Neural progenitor cell (in vitro differentiated cells): ENCODE data around the gene SCN1A. TPM values are rescaled to one million over a fixed set of nuclear protein-coding genes. Genes with fewer than 3 reads are reported as not detected.

ENCODE experiments used
- DNase-seq: peaks from one replicate; pipeline ENCODE4 v3.0.0-alpha.2; 2016; ENCODE audit warnings: low spot score
- H2AFZ ChIP-seq: fragments of 200-600 bp; sonication (generic); replicated peaks from 2 replicates; pipeline ENCODE4 v1.6.1; 2016; ENCODE audit warnings: antibody characterized with exemption
- H3F3A ChIP-seq: fragments of 200-600 bp; sonication (generic); 2 replicates; pipeline ENCODE4 v1.6.1; 2016; ENCODE audit warnings: antibody characterized with exemption, low read depth
- H3K27ac ChIP-seq: fragments of 200-600 bp; sonication (generic); 2 replicates; pipeline ENCODE4 v1.5.1; 2016; ENCODE audit warnings: mild to moderate bottlenecking
- H3K27me3 ChIP-seq: fragments of 200-600 bp; sonication (generic); 2 replicates; pipeline ENCODE4 v1.6.1; 2016; ENCODE audit warnings: mild to moderate bottlenecking, moderate library complexity
- H3K36me3 ChIP-seq: fragments of 200-600 bp; sonication (generic); 2 replicates; pipeline ENCODE4 v1.5.1; 2016
- H3K4me1 ChIP-seq: fragments of 200-600 bp; sonication (generic); 2 replicates; pipeline ENCODE4 v1.6.1; 2016; ENCODE audit warnings: mixed run types
- H3K4me2 ChIP-seq: fragments of 200-600 bp; sonication (generic); 2 replicates; pipeline ENCODE4 v1.6.1; 2016
- H3K4me3 ChIP-seq: fragments of 200-600 bp; sonication (generic); 2 replicates; pipeline ENCODE4 v1.5.1; 2016
- H3K79me2 ChIP-seq: fragments of 200-600 bp; sonication (generic); 2 replicates; pipeline ENCODE4 v1.6.1; 2016; ENCODE audit warnings: low read depth
- H3K9ac ChIP-seq: fragments of 200-600 bp; sonication (generic); 2 replicates; pipeline ENCODE4 v1.6.1; 2016
- H3K9me3 ChIP-seq: fragments of 200-600 bp; sonication (generic); 2 replicates; pipeline ENCODE4 v1.5.1; 2016; ENCODE audit warnings: low read depth
- H4K20me1 ChIP-seq: fragments of 200-600 bp; sonication (generic); 2 replicates; pipeline ENCODE4 v1.6.1; 2016; ENCODE audit warnings: low read depth
- H3K27ac Mint-ChIP-seq: 3 replicates; pipeline ENCODE4 v1.8.0; 2021; ENCODE audit warnings: mixed read lengths
- H3K27me3 Mint-ChIP-seq: 2 replicates; pipeline ENCODE4 v1.8.0; 2022; ENCODE audit warnings: low read depth, mild to moderate bottlenecking, inconsistent platforms, moderate library complexity, mixed read lengths; ENCODE audit not compliant: insufficient read depth
- H3K36me3 Mint-ChIP-seq: 3 replicates; pipeline ENCODE4 v1.8.0; 2021; ENCODE audit warnings: mixed read lengths
- H3K4me1 Mint-ChIP-seq: 3 replicates; pipeline ENCODE4 v1.8.0; 2021; ENCODE audit warnings: mixed read lengths
- H3K4me3 Mint-ChIP-seq: 3 replicates; pipeline ENCODE4 v1.8.0; 2021; ENCODE audit warnings: mild to moderate bottlenecking, moderate library complexity, mixed read lengths
- H3K9me3 Mint-ChIP-seq: 3 replicates; pipeline ENCODE4 v1.8.0; 2020; ENCODE audit warnings: mixed read lengths
- EZH2 ChIP-seq: fragments of 200-600 bp; sonication (generic); IDR thresholded peaks from 2 replicates; pipeline ENCODE4 v1.6.1; 2017; ENCODE audit warnings: antibody characterized with exemption, mild to moderate bottlenecking, moderate library complexity
- EZH2phosphoT487 ChIP-seq: fragments of 200-600 bp; sonication (generic); IDR thresholded peaks from 2 replicates; pipeline ENCODE4 v1.6.1; 2017; ENCODE audit warnings: antibody characterized with exemption
- small RNA-seq: library from RNA; depleted of rRNA; stranded (forward); fragments of <200 nt; gene quantifications from one replicate; pipeline ENCODE3, GENCODE V24; 2015
- total RNA-seq: library from RNA; depleted of rRNA; stranded (reverse); fragments of >200 nt; gene quantifications from 2 replicates; pipeline ENCODE4 v1.2.3, GENCODE V29; 2015; ENCODE audit warnings: low replicate concordance
- TF ChIP-seq, protein P1 (sequence below): fragments of 200-600 bp; sonication (generic); IDR thresholded peaks from 2 replicates; pipeline ENCODE4 v1.5.1; 2017; ENCODE audit warnings: antibody characterized with exemption, mild to moderate bottlenecking

SCN1A gene
- total RNA-seq, 1 donor from 2014 or later, result 2.7 TPM

- peaks cover 9% of the 10 kb centered on the region for H3K36me3 Mint-ChIP-seq
- H3K4me1 Mint-ChIP-seq, result peaks cover 10% of the 10 kb centered on the region
- Histone ChIP-seq H3K9me3 (no peaks in the 10 kb centered on the region), H3K9ac (no peak overlapping the region), H3K27me3 (peaks cover 8% of the 10 kb centered on the region), H3K36me3 (peaks cover 7% of the 10 kb centered on the region), H2AFZ (no peak overlapping the region), H3K4me1 (peaks cover 20% of the 10 kb centered on the region), H3K27ac (no peak overlapping the region), H3F3A (peaks cover 14% of the 10 kb centered on the region), H3K4me2 (no peak overlapping the region), H3K4me3 (no peak overlapping the region), H3K79me2 (peaks cover 40% of the 10 kb centered on the region), H4K20me1 (peaks cover 5% of the 10 kb centered on the region)
- H3K9me3 Mint-ChIP-seq, result no peaks in the 10 kb centered on the region
- H3K27me3 Mint-ChIP-seq, result no peaks in the 10 kb centered on the region
- TF ChIP-seq, protein P1, sequence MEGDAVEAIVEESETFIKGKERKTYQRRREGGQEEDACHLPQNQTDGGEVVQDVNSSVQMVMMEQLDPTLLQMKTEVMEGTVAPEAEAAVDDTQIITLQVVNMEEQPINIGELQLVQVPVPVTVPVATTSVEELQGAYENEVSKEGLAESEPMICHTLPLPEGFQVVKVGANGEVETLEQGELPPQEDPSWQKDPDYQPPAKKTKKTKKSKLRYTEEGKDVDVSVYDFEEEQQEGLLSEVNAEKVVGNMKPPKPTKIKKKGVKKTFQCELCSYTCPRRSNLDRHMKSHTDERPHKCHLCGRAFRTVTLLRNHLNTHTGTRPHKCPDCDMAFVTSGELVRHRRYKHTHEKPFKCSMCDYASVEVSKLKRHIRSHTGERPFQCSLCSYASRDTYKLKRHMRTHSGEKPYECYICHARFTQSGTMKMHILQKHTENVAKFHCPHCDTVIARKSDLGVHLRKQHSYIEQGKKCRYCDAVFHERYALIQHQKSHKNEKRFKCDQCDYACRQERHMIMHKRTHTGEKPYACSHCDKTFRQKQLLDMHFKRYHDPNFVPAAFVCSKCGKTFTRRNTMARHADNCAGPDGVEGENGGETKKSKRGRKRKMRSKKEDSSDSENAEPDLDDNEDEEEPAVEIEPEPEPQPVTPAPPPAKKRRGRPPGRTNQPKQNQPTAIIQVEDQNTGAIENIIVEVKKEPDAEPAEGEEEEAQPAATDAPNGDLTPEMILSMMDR, result no peak
- no peak for TF ChIP-seq EZH2
- no peak for TF ChIP-seq EZH2phosphoT487
- DNase-seq, result no peak
- H3K4me3 Mint-ChIP-seq, result no peak overlapping the region
- no peak overlapping the region for H3K27ac Mint-ChIP-seq
These were observed 177.4 kb downstream of the SCN1A start for GRCh38 chr2:165950438-165950837.

GRCh38 chr2:165941827-165942226, 186.0 kb downstream of the SCN1A start:
- DNase-seq, result no peak
- H3K9ac ChIP-seq, result no peak overlapping the region
- no peaks in the 10 kb centered on the region for H3K79me2 ChIP-seq
- H3K27me3 ChIP-seq, result no peaks in the 10 kb centered on the region
- H3K4me3 ChIP-seq, result no peak overlapping the region
- no peaks in the 10 kb centered on the region for H3K9me3 ChIP-seq
- H3K36me3 ChIP-seq, result peaks cover 26% of the 10 kb centered on the region
- H3K27me3 Mint-ChIP-seq, result no peaks in the 10 kb centered on the region
- H3F3A ChIP-seq, result no peaks in the 10 kb centered on the region
- H3K4me2 ChIP-seq, result no peak overlapping the region
- H3K9me3 Mint-ChIP-seq, result no peaks in the 10 kb centered on the region
- H3K4me3 Mint-ChIP-seq, result no peak overlapping the region
- no peaks in the 10 kb centered on the region for H3K4me1 ChIP-seq
- no peak overlapping the region for H2AFZ ChIP-seq
- H3K27ac Mint-ChIP-seq, result no peak overlapping the region
- TF ChIP-seq EZH2 (no peak), EZH2phosphoT487 (no peak)
- TF ChIP-seq, protein P1, result no peak
- H3K4me1 Mint-ChIP-seq, result no peaks in the 10 kb centered on the region
- H4K20me1 ChIP-seq, result no peaks in the 10 kb centered on the region
- H3K36me3 Mint-ChIP-seq, result peaks cover 51% of the 10 kb centered on the region
- H3K27ac ChIP-seq, result no peak overlapping the region

DNA sequence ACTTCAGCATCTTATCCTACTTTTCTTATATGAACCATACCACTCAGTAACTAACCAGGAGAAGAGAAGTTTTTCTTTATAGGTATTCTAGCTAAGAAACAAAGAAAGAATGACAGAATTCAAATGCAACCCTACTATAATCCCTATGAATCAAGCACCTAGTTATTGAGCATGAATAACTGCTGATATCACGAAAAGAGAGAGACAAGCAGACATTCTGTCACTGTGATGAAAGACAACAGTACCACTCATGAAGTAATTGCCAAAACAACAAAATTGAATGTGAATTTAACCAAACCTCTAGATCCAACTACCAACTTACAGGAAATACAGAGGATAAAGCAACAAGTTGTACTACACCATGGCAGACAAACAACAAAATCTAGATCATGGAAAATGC, 189.6 kb downstream of the SCN1A start:
- H3K9ac ChIP-seq, result no peak overlapping the region
- no peak overlapping the region for H3K4me3 ChIP-seq
- Mint-ChIP-seq H3K9me3 (no peaks in the 10 kb centered on the region), H3K27me3 (no peaks in the 10 kb centered on the region), H3K4me1 (no peaks in the 10 kb centered on the region), H3K36me3 (peaks cover 50% of the 10 kb centered on the region), H3K4me3 (no peak overlapping the region), H3K27ac (no peak overlapping the region)
- no peak overlapping the region for H2AFZ ChIP-seq
- peaks cover 15% of the 10 kb centered on the region for H3K36me3 ChIP-seq
- no peaks in the 10 kb centered on the region for H3K4me1 ChIP-seq
- no peaks in the 10 kb centered on the region for H3K27me3 ChIP-seq
- no peak overlapping the region for H3K4me2 ChIP-seq
- no peak overlapping the region for H3K27ac ChIP-seq
- DNase-seq, result no peak
- H4K20me1 ChIP-seq, result no peaks in the 10 kb centered on the region
- no peaks in the 10 kb centered on the region for H3F3A ChIP-seq
- no peaks in the 10 kb centered on the region for H3K79me2 ChIP-seq
- no peaks in the 10 kb centered on the region for H3K9me3 ChIP-seq
- TF ChIP-seq EZH2 (no peak), EZH2phosphoT487 (no peak)
- TF ChIP-seq, protein P1, result no peak

Small RNA genes within 50 kb of the gene (small RNA-seq; reads per million reads assigned to genes)
- not detected for gene RF00019

Other genes starting within 250 kb of the SCN1A start
- gene TTC21B, start 174.2 kb downstream of the SCN1A start, total RNA-seq, result 27.3 and 46.9 TPM in 2 replicates
- 1.1 and 1.2 TPM in 2 replicates for gene SCN9A, start 247.9 kb upstream of the SCN1A start, total RNA-seq